ENCODE measurements around the gene TPRX1.
"Not testable (repeated sequence)": the region's sequence is repeated elsewhere in the genome, so short reads cannot be mapped to it uniquely, and the experiment has no call there.

Gene TPRX1

DNA sequence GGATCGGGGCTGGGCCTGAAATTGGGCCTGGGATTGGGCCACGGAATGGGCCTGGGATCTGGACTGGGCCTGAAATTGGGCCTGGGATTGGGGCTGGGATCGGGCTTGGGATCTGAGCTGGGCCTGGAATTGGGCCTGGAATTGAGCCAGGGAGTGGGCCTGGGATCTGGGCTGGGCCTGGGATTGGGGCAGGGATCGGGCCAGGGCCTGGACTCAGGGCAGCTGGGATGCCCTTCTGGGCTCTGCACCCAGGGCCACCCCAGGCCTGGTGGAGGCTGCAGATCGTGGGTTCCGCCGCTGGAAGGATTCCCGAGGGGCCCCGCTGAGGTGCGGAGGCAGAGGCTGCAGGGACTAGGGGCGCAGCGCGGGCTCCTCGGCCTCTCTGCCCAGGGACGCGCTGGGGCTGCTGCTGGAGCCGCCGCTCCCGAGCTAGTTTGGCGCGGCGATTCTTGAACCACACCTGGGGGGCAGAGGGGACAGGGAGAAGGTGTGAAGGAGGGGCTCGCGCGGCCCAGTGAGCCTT is 1.8 kb downstream of the TPRX1 start:
- no peak for DNase-seq (ENCODE audit: low read depth in 1 of 2, low spot score in 1 of 2)

DNA sequence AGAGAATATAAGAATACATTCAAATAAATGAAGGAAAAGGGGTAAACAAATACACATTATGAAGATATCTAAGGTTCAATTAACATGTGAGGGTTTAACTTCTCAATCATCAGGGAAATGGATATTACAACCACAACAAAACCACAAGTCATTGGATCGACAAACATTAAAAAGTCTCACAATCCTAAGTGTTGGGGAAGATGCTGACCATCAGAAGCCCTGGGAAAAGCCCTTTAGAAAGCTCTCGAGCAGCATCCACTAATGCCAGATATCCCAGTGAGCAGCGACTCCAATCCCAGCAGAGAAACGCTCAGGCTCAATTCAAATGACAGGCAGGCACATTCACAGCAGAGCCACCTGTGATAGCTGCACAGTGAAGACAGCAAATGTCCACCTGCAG is 3.1 kb downstream of the TPRX1 start:
- DNase-seq (ENCODE audit: low read depth in 1 of 2, low spot score in 1 of 2) = no peak

DNA sequence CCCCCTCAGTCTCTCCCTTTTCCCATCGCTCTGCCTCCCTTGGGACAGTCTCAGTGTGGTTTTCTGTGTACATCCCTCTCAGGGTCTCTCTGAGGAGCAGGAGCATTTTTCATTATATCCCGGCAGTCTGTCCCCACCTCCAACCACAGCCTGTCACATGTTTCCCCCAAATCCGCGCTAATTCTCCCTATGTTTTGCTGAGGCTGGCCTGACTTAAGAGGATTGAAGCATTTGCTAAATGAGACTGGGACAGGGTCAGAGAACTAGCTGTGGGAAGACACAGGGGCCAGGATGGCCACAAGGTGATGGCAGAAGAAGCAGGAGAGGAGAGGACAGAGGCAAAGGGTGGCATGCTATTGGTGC is 5.5 kb downstream of the TPRX1 start:
- no peak for DNase-seq (ENCODE audit: low read depth in 1 of 2, low spot score in 1 of 2)

GRCh38 chr19:47797996-47798903 is 6.1 kb downstream of the TPRX1 start:
- no peak for DNase-seq (ENCODE audit: low read depth in 1 of 2, low spot score in 1 of 2)

DNA sequence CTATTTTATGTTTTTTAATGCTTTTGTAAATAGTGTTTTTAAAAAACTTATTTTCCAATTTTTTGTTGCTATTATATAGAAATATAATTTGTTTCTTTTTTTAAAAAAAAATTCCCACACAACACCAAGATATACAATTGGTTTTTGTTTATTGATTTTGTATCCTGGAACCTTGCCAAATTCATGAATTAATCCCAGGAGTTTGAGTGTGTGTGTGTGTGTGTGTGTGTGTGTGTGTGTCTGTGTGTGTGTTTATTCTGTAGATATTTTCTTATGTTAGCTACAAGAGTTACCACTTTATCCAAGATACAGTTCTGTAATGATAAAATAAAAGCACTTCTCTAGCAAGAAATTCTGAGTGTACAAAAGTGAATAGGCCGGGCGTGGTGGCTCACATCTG is 7.6 kb downstream of the TPRX1 start:
- no peak for DNase-seq (ENCODE audit: low read depth in 1 of 2, low spot score in 1 of 2)

DNA sequence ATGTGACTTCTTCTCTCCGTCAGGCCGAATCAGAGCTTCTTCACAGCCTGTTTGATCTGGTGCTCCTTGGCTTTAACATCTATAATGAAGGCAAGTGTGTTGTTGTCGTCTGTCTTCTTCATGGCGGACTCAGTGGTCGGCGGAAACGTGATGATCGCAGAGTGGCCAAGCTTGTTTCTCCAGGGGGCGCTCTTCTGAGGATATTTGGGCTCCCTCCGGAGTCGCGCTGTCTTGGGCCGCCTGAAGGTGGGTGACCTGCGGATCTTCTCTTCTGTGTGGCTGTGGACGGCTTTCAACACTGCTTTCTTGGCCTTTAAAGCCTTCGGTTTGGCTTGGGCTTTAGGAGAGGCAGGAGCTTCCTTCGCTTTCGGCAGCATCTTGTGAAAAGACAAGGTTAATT is 9.8 kb downstream of the TPRX1 start:
- no peak for DNase-seq (ENCODE audit: low read depth in 1 of 2, low spot score in 1 of 2)

- DNase-seq (ENCODE audit: low read depth in 1 of 2, low spot score in 1 of 2) = no peak
Observed at GRCh38 chr19:47792616-47793015, 11.7 kb downstream of the TPRX1 start.

DNA sequence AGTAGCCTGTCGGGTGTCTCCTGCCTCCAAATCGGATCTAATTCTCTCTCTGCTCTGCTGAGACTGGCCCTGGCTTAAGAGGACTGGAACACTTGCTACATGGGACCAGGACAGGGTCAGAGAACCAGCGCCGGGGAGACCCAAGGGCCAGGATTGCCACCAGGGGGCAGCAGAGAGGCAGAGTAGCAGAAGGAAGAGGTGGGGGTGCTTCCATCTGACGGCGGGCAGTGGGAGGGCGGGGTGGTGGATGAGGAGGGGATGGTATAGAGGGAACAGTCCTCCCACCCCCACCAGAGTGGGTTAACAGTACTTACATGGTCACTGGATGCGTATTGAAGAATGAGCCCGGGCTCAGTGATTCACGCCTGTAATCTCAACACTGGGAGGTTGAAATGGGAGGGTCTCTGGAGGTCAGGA is 13.9 kb downstream of the TPRX1 start:
- DNase-seq (ENCODE audit: low read depth in 1 of 2, low spot score in 1 of 2) = peak; percentile 77 to 84

DNA sequence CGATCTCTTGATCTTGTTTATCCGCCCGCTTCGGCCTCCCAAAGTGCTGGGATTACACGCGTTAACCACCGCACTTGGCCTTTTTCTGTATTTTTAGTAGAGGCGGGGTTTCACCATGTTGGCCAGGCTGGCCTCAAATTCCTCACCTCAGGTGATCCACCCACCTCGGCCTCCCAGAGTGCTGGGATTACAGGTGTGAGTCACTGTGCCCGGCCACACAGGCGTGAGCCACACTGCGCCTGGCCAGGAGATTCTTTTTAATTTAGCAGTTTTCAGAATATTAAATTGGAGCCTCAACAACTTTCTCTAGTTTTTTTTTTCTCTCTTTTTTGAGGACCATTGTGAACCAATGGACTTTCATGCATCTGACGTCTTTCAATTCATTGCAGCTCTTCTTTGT is 14.5 kb downstream of the TPRX1 start:
- not testable (repeated sequence) for DNase-seq (ENCODE audit: low read depth in 1 of 2, low spot score in 1 of 2)

GRCh38 chr19:47787307-47787706 is 17.0 kb downstream of the TPRX1 start:
- not testable (repeated sequence) for DNase-seq (ENCODE audit: low read depth in 1 of 2, low spot score in 1 of 2)

GRCh38 chr19:47786566-47786965 is 17.8 kb downstream of the TPRX1 start:
- no peak for DNase-seq (ENCODE audit: low read depth in 1 of 2, low spot score in 1 of 2)

- DNase-seq (ENCODE audit: low read depth in 1 of 2, low spot score in 1 of 2) = no peak
Observed at GRCh38 chr19:47781590-47782262, 22.6 kb downstream of the TPRX1 start.

GRCh38 chr19:47780215-47780551 is 24.2 kb downstream of the TPRX1 start:
- DNase-seq (ENCODE audit: low read depth in 1 of 2, low spot score in 1 of 2) = no peak

- DNase-seq (ENCODE audit: low read depth in 1 of 2, low spot score in 1 of 2) = no peak
Observed at GRCh38 chr19:47779524-47780214, 24.7 kb downstream of the TPRX1 start.

DNA sequence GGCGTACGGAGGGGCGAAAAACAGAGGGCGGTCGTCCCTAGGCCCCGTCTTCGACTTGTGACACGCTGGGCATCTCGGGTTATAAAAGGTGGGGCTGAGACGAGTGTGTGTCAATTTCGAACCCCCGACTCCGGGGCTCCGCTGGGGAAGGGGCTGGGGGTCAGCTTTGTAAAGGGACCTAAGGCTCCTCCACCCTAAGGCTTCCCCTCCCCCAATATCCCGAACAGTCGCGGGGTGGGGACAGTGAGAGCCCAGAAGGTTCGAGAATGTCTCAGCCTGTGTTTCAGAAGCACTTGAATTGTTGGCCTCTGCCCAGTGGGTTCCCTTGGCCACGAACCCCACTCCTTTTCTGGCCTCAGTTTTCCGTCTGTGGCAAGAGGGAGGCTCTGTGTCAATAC is 25.4 kb downstream of the TPRX1 start:
- no peak for DNase-seq (ENCODE audit: low read depth in 1 of 2, low spot score in 1 of 2)

DNA sequence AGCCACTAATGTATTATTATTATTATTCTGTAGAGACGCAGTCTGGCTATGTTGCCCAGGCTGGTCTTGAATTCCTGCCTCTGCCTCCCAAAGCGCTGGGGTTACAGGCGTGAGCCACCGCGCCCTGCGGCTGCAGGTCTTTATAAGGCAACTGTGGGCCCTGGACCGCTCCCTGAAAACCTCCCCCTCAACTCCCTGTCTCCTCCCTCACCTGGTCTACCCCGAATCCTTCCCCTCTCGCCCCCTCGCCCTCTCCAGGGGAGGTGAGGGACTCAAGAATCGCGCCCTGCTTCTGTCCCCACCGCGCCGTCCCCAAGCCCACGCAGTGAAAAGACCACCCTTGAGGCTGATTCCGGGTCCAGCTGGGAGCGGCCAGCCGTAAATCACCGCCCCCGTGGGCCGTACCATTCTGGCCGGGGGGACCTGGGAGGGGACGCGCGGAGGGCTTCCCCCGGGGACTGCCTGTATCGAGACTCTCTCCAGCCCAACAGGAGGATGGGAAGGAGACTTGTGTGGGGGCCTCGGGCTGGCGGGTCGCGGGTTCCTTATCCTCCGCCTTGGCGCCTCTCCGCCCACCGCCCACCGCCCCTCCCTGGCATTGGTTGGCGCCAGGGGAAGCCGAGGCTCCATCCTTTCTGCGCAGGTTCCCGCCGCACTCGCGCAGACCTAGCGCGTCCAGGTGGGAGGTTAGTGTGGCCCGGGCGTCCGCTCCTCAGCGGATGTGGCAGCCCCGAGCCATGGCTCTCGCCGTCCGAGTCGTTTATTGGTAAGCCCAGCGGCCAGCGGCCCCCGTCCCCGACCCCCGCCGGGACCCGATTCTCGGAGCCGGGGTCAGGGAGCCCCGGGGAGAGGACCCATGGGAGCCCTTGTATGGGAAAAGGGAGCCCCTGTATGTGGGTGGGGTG is 26.1 kb downstream of the TPRX1 start, which contains the start of gene SELENOW:
TSS of gene SELENOW (plus strand) at position 655 of the 905 bp plus-strand sequence. CDS start at position 738, 83 bp downstream.
- peak; percentile 59 to 62 for DNase-seq (ENCODE audit: low read depth in 1 of 2, low spot score in 1 of 2)

GRCh38 chr19:47777245-47778048 is 26.9 kb downstream of the TPRX1 start:
- not testable (repeated sequence) for DNase-seq (ENCODE audit: low read depth in 1 of 2, low spot score in 1 of 2)

GRCh38 chr19:47776568-47776967 is 27.8 kb downstream of the TPRX1 start:
- DNase-seq (ENCODE audit: low read depth in 1 of 2, low spot score in 1 of 2) = no peak

DNA sequence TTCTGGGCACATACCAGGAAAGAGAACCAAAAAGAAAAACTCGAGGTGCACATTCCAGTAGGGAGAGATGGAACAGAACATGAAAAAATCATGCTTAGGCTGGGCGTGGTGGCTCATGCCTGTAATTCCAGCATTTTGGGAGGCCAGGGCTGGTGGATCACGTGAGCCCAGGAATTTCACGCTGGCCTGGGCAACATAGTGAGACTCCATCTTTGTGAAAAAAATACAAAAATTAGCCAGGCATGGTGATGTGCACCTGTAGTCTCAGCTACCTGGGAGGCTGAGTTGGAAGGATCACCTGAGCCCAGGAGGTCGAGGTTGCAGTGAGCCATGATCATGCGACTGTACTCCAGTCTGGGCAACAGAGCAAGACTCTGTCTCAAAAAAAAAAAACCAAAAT is 33.1 kb downstream of the TPRX1 start:
- DNase-seq (ENCODE audit: low read depth in 1 of 2, low spot score in 1 of 2) = not testable (repeated sequence)

DNA sequence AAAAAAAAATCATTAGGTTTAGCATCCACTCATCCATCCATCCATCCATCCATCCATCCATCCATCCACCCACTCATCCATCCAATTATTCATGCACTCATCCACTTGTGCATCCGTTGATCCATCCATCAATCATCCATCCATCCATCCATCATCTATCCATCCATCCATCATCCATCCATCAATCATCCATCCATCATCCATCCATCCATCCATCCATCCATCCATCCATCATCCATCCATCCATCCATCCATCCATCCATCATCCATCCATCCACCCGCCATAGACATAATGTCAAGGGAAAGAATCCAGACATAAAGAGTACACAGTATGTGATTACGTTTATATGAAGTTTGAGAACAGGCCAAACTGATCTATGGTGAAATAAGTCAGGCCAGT is 34.8 kb downstream of the TPRX1 start:
- no peak for DNase-seq (ENCODE audit: low read depth in 1 of 2, low spot score in 1 of 2)
